Endothelial cell of umbilical vein (primary cell): ENCODE data around the gene IBA57. TPM values are rescaled to one million over a fixed set of nuclear protein-coding genes. Genes with fewer than 3 reads are reported as not detected.
A peak's percentile ranks its signal among the peaks of the same experiment; 100 is the strongest.

Experiments
- BruUV-seq: library from RNA; stranded (reverse); fragments of 400-500 nt; replicated peaks from 2 replicates; lab custom pipeline; 2021; lab: Mats Ljungman, UMichigan
- CTCF ChIA-PET: fragments of 300-600, 350-600 bp; sonication (Branson Sonifier 250); formaldehyde crosslinking; loops from one replicate; lab custom pipeline; 2021; ENCODE audit warnings: antibody characterized with exemption, inconsistent platforms; lab: Charles Lee
- POLR2A ChIA-PET: fragments of 300-600, 350-600 bp; sonication (Branson Sonifier 250); formaldehyde crosslinking; loops from one replicate; lab custom pipeline; 2021; ENCODE audit warnings: antibody characterized with exemption, inconsistent platforms; lab: Charles Lee
- DNase-seq: peaks from one replicate; pipeline ENCODE4 v3.0.0-alpha.2; 2011; ENCODE audit warnings: low read depth, low spot score
- FAIRE-seq: peaks from 2 replicates; lab custom pipeline; 2011; peaks lifted over from hg19 to GRCh38; lab: Jason Lieb, UNC
- H2AFZ ChIP-seq: 2 replicates; pipeline ENCODE4 v1.6.0; 2012; ENCODE audit warnings: low read depth, low read length, control low read depth, inconsistent platforms
- H3K27ac ChIP-seq: 2 replicates; pipeline ENCODE4 v1.5.1; 2011; ENCODE audit warnings: low read depth, mild to moderate bottlenecking, control low read depth, low read length, moderate library complexity; ENCODE audit not compliant: insufficient read depth
- H3K27me3 ChIP-seq, 2 experiments: 2 replicates each; pipeline versions ENCODE4 v1.6.0 to v1.6.1; 2011; ENCODE audit warnings: low read length in 2 of 2, mixed read lengths in 1 of 2; ENCODE audit not compliant: control insufficient read depth in 2 of 2, insufficient read depth in 2 of 2
- H3K36me3 ChIP-seq, 2 experiments: 2 replicates in 1 of 2; 3 replicates in 1 of 2; pipeline ENCODE4 v1.5.1; 2011; ENCODE audit warnings: low read length in 2 of 2, mild to moderate bottlenecking in 1 of 2, moderate library complexity in 1 of 2; ENCODE audit not compliant: control insufficient read depth in 2 of 2, insufficient read depth in 2 of 2; ENCODE audit errors: extremely low read depth in 1 of 2
- H3K4me1 ChIP-seq: 3 replicates; pipeline ENCODE4 v1.5.1; 2011; ENCODE audit warnings: mild to moderate bottlenecking, low read length; ENCODE audit not compliant: control insufficient read depth, insufficient read depth; ENCODE audit errors: extremely low read depth
- H3K4me2 ChIP-seq: 2 replicates; pipeline ENCODE4 v1.6.1; 2011; ENCODE audit warnings: low read length, control low read depth, mixed read lengths; ENCODE audit not compliant: insufficient read depth
- H3K4me3 ChIP-seq, 3 experiments: fragments of 200-600 bp in 1 of 3; sonication (generic), shearing (Covaris generic) in 1 of 3; replicated peaks in 1 of 3; 2 replicates each; pipeline ENCODE4 v1.5.1; 2011 to 2016; ENCODE audit warnings: control low read depth in 3 of 3, low read length in 3 of 3, mild to moderate bottlenecking in 2 of 3, inconsistent platforms in 1 of 3, low read depth in 1 of 3, moderate library complexity in 1 of 3; ENCODE audit not compliant: insufficient read depth in 1 of 3
- H3K79me2 ChIP-seq: 2 replicates; pipeline ENCODE4 v1.6.0; 2012; ENCODE audit warnings: low read length, inconsistent platforms; ENCODE audit not compliant: control insufficient read depth, insufficient read depth
- H3K9ac ChIP-seq: replicated peaks from 2 replicates; pipeline ENCODE3; 2011; ENCODE audit warnings: low read length, control low read depth; ENCODE audit not compliant: insufficient read depth; ENCODE audit errors: extremely low read depth
- H3K9me1 ChIP-seq: replicated peaks from 3 replicates; pipeline ENCODE4 v1.6.0; 2011; ENCODE audit warnings: mild to moderate bottlenecking, low read length; ENCODE audit not compliant: control insufficient read depth, insufficient read depth; ENCODE audit errors: extremely low read depth
- H3K9me3 ChIP-seq: replicated peaks from 2 replicates; pipeline ENCODE4 v1.5.1; 2012; ENCODE audit warnings: low read length, inconsistent platforms; ENCODE audit not compliant: control insufficient read depth, insufficient read depth
- H4K20me1 ChIP-seq: replicated peaks from 2 replicates; pipeline ENCODE3; 2011; ENCODE audit warnings: mild to moderate bottlenecking, low read length; ENCODE audit not compliant: control insufficient read depth, insufficient read depth; ENCODE audit errors: extremely low read depth
- CTCF ChIP-seq, 2 donors: IDR thresholded peaks; 1 replicate in 1 of 2; 2 replicates in 1 of 2; pipeline ENCODE4 v1.5.1; 2011; ENCODE audit warnings: low read length in 2 of 2, mild to moderate bottlenecking in 2 of 2, moderate library complexity in 2 of 2, control low read depth in 1 of 2, inconsistent platforms in 1 of 2, low read depth in 1 of 2; ENCODE audit not compliant: insufficient read depth in 1 of 2; ENCODE audit errors: extremely low read depth in 1 of 2
- POLR2A ChIP-seq: IDR thresholded peaks from 2 replicates; pipeline ENCODE4 v1.6.1; 2012; ENCODE audit warnings: low read depth, mild to moderate bottlenecking, control low read depth, low read length
- POLR2AphosphoS5 ChIP-seq: IDR thresholded peaks from 2 replicates; pipeline ENCODE4 v1.6.1; 2012; ENCODE audit warnings: low read depth, mild to moderate bottlenecking, control low read depth, low read length, moderate library complexity; ENCODE audit not compliant: insufficient read depth
- dilution Hi-C: fragments of 300-500 bp; cut with MboI; formaldehyde crosslinking; loops from one replicate; pipeline ENCODE4 v1.15.0; 2019; ENCODE audit warnings: low sequenced_read_pairs; ENCODE audit not compliant: extremely low pct_ligation_motif_present
- intact Hi-C: fragments of 100-400 bp; cut with micrococcal nuclease; formaldehyde crosslinking; loops from one replicate; pipeline ENCODE4 v1.10.0; 2022
- polyA plus RNA-seq, 4 experiments: library from polyadenylated mRNA; depleted of rRNA in 3 of 4; stranded (reverse) in 3 of 4; unstranded in 1 of 4; fragments of >200 nt; gene quantifications; 2 replicates each; pipeline versions ENCODE4 v1.2.1 to v1.2.3, GENCODE V29; 2011 to 2012; ENCODE audit warnings: missing spikeins in 1 of 4
- total RNA-seq: library from RNA; stranded (reverse); gene quantifications from 2 replicates; pipeline ENCODE4 v1.2.3, GENCODE V29; 2021

IBA57 gene
- total and polyA plus RNA-seq, 2 donors (not counting 3 experiments of a cell fraction or from before 2014, with no cell fraction given): 3.4 to 7.7 TPM

- Histone ChIP-seq H3K79me2 (peaks cover 16% of the 10 kb centered on the region), H3K9me1 (no peaks in the 10 kb centered on the region), H3K27me3 (no peaks in the 10 kb centered on the region), H3K9ac (no peak overlapping the region), H3K4me2 (no peak overlapping the region), H3K27ac (no peak overlapping the region), H3K4me3 (no peak overlapping the region), H3K9me3 (no peaks in the 10 kb centered on the region), H3K4me1 (peaks cover 16% of the 10 kb centered on the region), H3K36me3 (peaks cover 0 to 15% of the 10 kb centered on the region in 2 experiments), H2AFZ (no peak overlapping the region), H4K20me1 (no peaks in the 10 kb centered on the region)
- ChIA-PET POLR2A (interaction anchor here (1.0 kb wide), 1 partner anchor 14 kb away, joined by 4 read pairs; the partner anchor contains the start of gene IBA57), CTCF (interaction anchor here (0.8 to 1.1 kb wide), 2 partner anchors 15 to 151 kb away, joined by 3 to 5 read pairs; partner anchors contain the start of gene IBA57)
- TF ChIP-seq POLR2AphosphoS5 (peak; percentile 6), CTCF (IDR thresholded peaks at IDR 0.05; ENCODE audit: extremely low read depth in 1 of 2, insufficient read depth in 1 of 2, low read depth in 1 of 2, low read length in 2 of 2) (no peak), POLR2A (peak; percentile 37)
- no peak for FAIRE-seq
- DNase-seq: no peak
- intact Hi-C loops: no loop called here
- BruUV-seq: no TSS peak
- dilution Hi-C loops: no loop called here
These were observed 15.0 kb upstream of the IBA57 start for GRCh38 chr1:228150461-228151179.
